ENCODE results near the gene KIAA0408.

The KIAA0408 gene

GRCh38 chr6:127459231-127459641 is at the start of gene KIAA0408:
Gene KIAA0408, minus strand, starts transcription at chr6:127459389. Its CDS starts 5,408 bp downstream, at chr6:127453981.
- no peak for DNase-seq (ENCODE audit: extremely low read depth in 1 of 2, low read depth in 1 of 2)

GRCh38 chr6:127506894-127507293 is 47.7 kb upstream of the KIAA0408 start:
- DNase-seq (ENCODE audit: extremely low read depth in 1 of 2, low read depth in 1 of 2) = no peak

- no peak for DNase-seq (ENCODE audit: extremely low read depth in 1 of 2, low read depth in 1 of 2)
Observed at GRCh38 chr6:127503022-127503421, 43.8 kb upstream of the KIAA0408 start.

- DNase-seq (ENCODE audit: extremely low read depth in 1 of 2, low read depth in 1 of 2) = no peak
Observed at GRCh38 chr6:127497410-127497809, 38.2 kb upstream of the KIAA0408 start.

GRCh38 chr6:127496471-127496870 is 37.3 kb upstream of the KIAA0408 start:
- no peak for DNase-seq (ENCODE audit: extremely low read depth in 1 of 2, low read depth in 1 of 2)

- no peak for DNase-seq (ENCODE audit: extremely low read depth in 1 of 2, low read depth in 1 of 2)
Observed at GRCh38 chr6:127494240-127494767, 35.1 kb upstream of the KIAA0408 start.

- no peak for DNase-seq (ENCODE audit: extremely low read depth in 1 of 2, low read depth in 1 of 2)
Observed at GRCh38 chr6:127489248-127489647, 30.1 kb upstream of the KIAA0408 start.

- no peak for DNase-seq (ENCODE audit: extremely low read depth in 1 of 2, low read depth in 1 of 2)
Observed at GRCh38 chr6:127486934-127487333, 27.7 kb upstream of the KIAA0408 start.

GRCh38 chr6:127484212-127484863 is 25.1 kb upstream of the KIAA0408 start:
- DNase-seq (ENCODE audit: extremely low read depth in 1 of 2, low read depth in 1 of 2) = no peak

GRCh38 chr6:127483399-127484055 is 24.3 kb upstream of the KIAA0408 start:
- DNase-seq (ENCODE audit: extremely low read depth in 1 of 2, low read depth in 1 of 2) = no peak

GRCh38 chr6:127482325-127482724 is 23.1 kb upstream of the KIAA0408 start:
- DNase-seq (ENCODE audit: extremely low read depth in 1 of 2, low read depth in 1 of 2) = no peak

- DNase-seq (ENCODE audit: extremely low read depth in 1 of 2, low read depth in 1 of 2) = no peak
Observed at GRCh38 chr6:127481628-127482027, 22.4 kb upstream of the KIAA0408 start.

- DNase-seq (ENCODE audit: extremely low read depth in 1 of 2, low read depth in 1 of 2) = no peak
Observed at GRCh38 chr6:127481111-127481510, 21.9 kb upstream of the KIAA0408 start.

- DNase-seq (ENCODE audit: extremely low read depth in 1 of 2, low read depth in 1 of 2) = no peak
Observed at GRCh38 chr6:127477658-127478057, 18.5 kb upstream of the KIAA0408 start.

- DNase-seq (ENCODE audit: extremely low read depth in 1 of 2, low read depth in 1 of 2) = no peak
Observed at GRCh38 chr6:127475823-127476176, 16.6 kb upstream of the KIAA0408 start.

GRCh38 chr6:127475135-127475822 is 16.1 kb upstream of the KIAA0408 start:
- DNase-seq (ENCODE audit: extremely low read depth in 1 of 2, low read depth in 1 of 2) = no peak

- no peak for DNase-seq (ENCODE audit: extremely low read depth in 1 of 2, low read depth in 1 of 2)
Observed at GRCh38 chr6:127471379-127472255, 12.4 kb upstream of the KIAA0408 start.

GRCh38 chr6:127468936-127469335 is 9.7 kb upstream of the KIAA0408 start:
- DNase-seq (ENCODE audit: extremely low read depth in 1 of 2, low read depth in 1 of 2) = no peak

- DNase-seq (ENCODE audit: extremely low read depth in 1 of 2, low read depth in 1 of 2) = no peak
Observed at GRCh38 chr6:127466416-127466815, 7.2 kb upstream of the KIAA0408 start.

GRCh38 chr6:127464881-127465459 is 5.8 kb upstream of the KIAA0408 start:
- DNase-seq (ENCODE audit: extremely low read depth in 1 of 2, low read depth in 1 of 2) = peak; percentile 18 to 38

Measured in stimulated activated CD8-positive, alpha-beta memory T cell treated with anti-CD3 and anti-CD28 coated beads, Interleukin-7, amount 100 ng/mL, for 48 hours (primary cell).